Retinal pigment epithelial cell (primary cell): ENCODE measurements around the gene ARHGAP26.

Experiments used
- DNase-seq: peaks from one replicate; pipeline ENCODE4 v3.0.0-alpha.2; 2010; ENCODE audit warnings: low read depth
- H3K4me3 ChIP-seq: 2 replicates; pipeline ENCODE4 v1.5.1; 2011; ENCODE audit warnings: mild to moderate bottlenecking, low read length, control low read depth, moderate library complexity
- CTCF ChIP-seq: conservative IDR thresholded peaks from 2 replicates; pipeline ENCODE4 v1.5.1; 2011; ENCODE audit warnings: low read depth, low read length, control low read depth, inconsistent platforms

The ARHGAP26 gene

GRCh38 chr5:143026380-143026779 is 256.2 kb downstream of the ARHGAP26 start:
- H3K4me3 ChIP-seq = no peak overlapping the region
- no peak for DNase-seq
- no peak for TF ChIP-seq CTCF

DNA sequence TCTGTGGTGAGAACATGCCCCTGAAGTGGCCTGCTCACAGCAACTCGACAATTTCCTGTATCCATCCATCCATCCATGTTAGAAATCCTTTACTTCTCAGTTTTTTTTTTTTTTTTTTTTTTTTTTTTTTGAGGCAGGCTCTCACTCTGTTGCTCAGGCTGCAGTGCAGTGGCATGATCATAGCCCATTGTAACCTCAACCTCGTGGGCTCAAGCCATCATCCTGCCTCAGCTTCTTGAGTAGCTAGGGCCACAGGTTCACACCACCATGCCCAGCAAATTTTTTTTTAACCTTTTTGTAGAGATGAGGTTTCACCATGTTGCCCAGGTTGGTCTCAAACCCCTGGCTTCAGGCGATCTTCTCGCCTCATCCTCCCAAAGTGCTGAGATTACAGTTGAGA is 259.1 kb downstream of the ARHGAP26 start:
- no peak for DNase-seq
- H3K4me3 ChIP-seq = no peak overlapping the region
- no peak for TF ChIP-seq CTCF

GRCh38 chr5:143030349-143030748 is 260.2 kb downstream of the ARHGAP26 start:
- no peak for TF ChIP-seq CTCF
- H3K4me3 ChIP-seq = no peak overlapping the region
- no peak for DNase-seq

DNA sequence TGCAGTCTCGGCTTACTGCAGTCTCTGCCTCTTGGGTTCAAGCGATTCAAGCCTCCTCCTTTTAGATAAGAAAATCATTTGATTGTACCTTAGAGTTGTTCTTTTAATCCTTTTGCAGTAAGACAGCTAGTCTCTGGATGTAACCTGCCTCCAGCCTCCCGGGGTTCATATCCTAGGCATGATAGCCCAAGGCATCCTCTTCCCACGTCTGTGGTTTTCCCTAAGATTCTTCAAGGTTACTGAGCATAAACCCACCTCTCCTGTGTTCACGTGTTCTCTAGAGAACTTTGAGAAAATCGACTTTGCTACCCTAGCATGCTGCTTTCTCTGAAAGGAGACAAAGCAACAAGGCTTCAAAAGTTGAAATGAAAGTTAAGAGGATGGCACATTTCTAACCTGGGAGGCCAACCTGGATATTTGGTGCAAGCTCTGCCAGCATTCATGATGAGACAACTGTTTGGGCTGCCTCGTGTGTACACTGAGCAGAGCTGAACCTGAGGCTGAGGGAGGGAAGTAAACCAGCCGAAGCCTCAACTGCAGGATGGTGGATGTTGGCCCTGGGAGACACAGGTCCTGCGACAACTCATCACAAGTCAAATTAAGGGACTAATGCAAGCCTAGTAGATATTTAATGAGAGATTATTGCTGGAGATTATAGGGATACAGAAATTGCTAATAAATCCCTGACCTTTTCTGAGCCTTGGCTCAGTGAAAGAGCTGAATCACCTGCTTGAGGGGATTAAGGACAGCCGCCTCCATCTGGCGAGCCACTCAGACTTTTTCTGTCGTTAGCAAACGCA is 261.8 kb downstream of the ARHGAP26 start:
- H3K4me3 ChIP-seq = no peak overlapping the region
- peak; percentile 85 for DNase-seq
- no peak for TF ChIP-seq CTCF

DNA sequence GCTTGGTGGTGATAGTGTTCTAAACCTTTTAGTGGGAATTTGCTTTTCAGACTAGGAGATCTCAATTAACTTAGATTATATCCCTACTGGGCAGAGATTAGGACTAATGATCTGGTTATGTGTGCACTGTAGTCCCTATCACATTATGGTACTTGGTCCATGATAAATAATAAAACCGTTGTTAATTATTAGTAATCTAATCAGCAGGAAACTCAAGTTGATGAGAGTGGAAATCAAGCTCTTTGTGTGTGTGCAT is 262.3 kb downstream of the ARHGAP26 start:
- TF ChIP-seq CTCF = no peak
- no peak for DNase-seq
- H3K4me3 ChIP-seq = no peak overlapping the region

DNA sequence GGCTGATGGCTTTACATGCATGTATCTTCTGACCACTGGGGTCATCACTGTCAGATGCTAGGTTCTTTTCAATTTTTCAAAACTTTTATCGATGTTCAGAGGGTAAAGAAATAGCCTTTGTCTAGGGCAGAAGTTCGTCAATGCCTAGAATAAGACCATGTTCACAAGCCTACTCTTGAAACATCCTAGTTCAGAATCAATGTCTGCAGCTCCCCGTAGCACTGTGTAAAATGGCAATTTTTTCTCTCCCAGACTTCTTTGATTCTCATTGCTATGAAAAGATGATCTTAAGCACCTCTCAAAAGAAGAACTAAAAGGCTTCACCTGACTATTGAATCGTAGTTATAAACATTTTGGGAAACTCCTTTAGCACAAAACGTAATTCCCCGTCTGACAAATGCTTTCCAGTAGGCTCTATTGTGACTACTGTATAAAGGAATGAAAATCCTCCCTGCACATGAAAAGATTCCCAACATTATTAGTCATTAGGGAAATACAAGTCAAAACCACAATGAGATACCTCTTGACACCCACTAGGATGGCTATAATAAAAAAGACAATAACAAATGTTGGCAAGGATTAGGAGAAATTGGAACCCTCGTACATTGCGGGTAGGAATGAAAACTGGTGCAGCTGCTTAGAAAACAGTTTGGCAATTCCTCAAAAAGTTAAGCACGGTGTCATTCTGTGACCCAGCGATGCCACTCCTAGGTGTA is 263.5 kb downstream of the ARHGAP26 start:
- no peak overlapping the region for H3K4me3 ChIP-seq
- TF ChIP-seq CTCF = no peak
- peak; percentile 84 for DNase-seq
